Measurements from ENCODE around the gene TNP2.
A peak's percentile ranks its signal among the peaks of the same experiment; 100 is the strongest.

The TNP2 gene

DNA sequence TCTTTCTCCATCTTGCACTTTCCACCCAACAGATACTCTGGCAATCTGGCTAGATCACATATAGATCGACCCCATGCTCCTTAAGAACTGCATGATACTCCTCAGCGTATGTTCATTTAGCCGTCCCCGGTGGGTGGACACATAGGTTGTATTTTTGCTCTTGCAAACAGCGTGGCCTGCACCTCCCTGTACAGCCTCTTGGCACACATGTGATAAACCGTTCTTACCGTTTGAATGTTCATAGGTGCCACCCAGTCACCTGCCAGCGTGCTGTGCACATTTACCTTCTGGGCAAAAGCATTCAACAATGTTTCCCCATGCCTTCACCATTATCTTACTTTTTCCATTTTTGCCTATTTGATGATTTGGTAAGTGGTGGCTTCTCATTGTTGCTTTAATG is 6.2 kb downstream of the TNP2 start:
- intact Hi-C loops (cut with micrococcal nuclease) = no loop called here
- no peak overlapping the region for H3K27ac Mint-ChIP-seq
- H3K9me3 Mint-ChIP-seq = no peaks in the 10 kb centered on the region
- peaks cover 29% of the 10 kb centered on the region for H3K27me3 Mint-ChIP-seq
- no peaks in the 10 kb centered on the region for H3K36me3 Mint-ChIP-seq (ENCODE audit: low read depth)
- H3K4me1 Mint-ChIP-seq (ENCODE audit: low read depth) = peaks cover 54% of the 10 kb centered on the region
- H3K4me3 Mint-ChIP-seq = no peak overlapping the region

DNA sequence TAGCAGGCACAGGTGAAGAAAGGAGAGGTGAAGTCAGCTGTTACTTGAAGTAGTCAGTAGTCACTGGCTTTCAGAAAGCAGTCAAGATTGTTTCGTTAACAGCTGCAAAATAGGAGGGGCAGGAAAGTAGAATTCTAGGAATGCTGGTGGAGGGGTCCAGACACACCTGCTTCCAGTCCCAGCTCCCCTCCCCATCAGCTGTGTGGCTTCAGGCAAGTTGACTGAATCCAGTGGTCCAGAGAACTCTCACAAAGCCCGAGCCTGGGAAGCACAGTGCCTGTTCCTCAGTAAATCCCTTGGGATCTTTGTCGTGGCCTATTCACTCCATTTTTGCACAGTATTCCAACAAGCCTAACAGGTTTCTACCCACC is 8.5 kb downstream of the TNP2 start:
- H3K4me3 Mint-ChIP-seq = no peak overlapping the region
- peaks cover 61% of the 10 kb centered on the region for H3K4me1 Mint-ChIP-seq (ENCODE audit: low read depth)
- H3K36me3 Mint-ChIP-seq (ENCODE audit: low read depth) = peaks cover 7% of the 10 kb centered on the region
- intact Hi-C loops (cut with micrococcal nuclease) = no loop called here
- H3K27me3 Mint-ChIP-seq = peaks cover 23% of the 10 kb centered on the region
- no peaks in the 10 kb centered on the region for H3K9me3 Mint-ChIP-seq
- peak overlapping the region; percentile 69 for H3K27ac Mint-ChIP-seq

DNA sequence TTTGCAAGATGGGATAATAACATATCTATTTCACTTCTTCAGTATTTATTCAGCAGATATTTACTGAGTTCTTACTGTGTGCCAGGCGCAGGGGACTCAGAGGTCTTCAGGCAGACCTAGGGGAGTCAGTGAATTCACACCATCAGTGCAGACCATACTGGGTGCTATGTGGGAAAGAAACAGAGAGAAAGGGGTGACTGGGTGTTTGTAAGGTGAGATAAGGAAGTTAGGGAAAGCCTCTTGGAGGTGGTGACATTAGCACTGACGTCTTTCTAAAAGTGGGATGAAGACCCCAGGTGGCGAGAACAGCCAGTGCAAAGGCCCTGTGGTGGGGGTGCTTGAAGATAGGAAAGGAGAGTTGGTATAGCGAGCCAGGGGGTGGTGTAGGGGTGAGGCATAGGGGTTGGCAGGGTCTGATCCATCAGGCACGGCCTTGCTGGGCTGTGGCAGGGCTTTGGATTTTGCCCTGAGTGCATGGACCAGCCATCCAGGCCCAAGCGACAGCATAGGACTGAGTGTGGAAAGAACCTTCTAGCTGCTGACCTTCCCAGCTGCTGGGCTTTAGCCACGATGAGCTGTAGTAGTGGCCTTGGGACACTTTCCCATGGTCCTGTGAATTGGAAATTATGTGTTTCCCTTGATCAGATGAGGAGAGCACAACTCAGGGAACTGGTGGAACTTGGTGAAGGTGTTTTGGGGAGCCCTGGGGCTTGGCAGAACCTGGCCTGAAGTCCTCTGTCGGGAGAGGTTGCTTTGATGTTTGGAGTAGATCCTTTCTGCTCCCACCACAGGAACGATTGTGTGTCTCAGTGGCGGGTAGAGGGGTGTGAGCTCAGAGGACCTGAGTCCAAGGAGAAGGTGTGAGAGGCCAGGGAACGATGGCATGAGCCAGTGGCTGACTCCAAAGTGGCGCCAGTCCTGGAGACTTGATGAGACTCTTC is 9.2 kb downstream of the TNP2 start:
- H3K27ac Mint-ChIP-seq = peak overlapping the region; percentile 69
- H3K4me1 Mint-ChIP-seq (ENCODE audit: low read depth) = peaks cover 54% of the 10 kb centered on the region
- H3K36me3 Mint-ChIP-seq (ENCODE audit: low read depth) = peaks cover 13% of the 10 kb centered on the region
- peaks cover 23% of the 10 kb centered on the region for H3K27me3 Mint-ChIP-seq
- H3K4me3 Mint-ChIP-seq = no peak overlapping the region
- intact Hi-C loops (cut with micrococcal nuclease) = loop anchor here (5.0 to 10.0 kb wide), 2 partner anchors 37 to 125 kb away; no protein-coding TSS in a partner anchor
- H3K9me3 Mint-ChIP-seq = no peaks in the 10 kb centered on the region

DNA sequence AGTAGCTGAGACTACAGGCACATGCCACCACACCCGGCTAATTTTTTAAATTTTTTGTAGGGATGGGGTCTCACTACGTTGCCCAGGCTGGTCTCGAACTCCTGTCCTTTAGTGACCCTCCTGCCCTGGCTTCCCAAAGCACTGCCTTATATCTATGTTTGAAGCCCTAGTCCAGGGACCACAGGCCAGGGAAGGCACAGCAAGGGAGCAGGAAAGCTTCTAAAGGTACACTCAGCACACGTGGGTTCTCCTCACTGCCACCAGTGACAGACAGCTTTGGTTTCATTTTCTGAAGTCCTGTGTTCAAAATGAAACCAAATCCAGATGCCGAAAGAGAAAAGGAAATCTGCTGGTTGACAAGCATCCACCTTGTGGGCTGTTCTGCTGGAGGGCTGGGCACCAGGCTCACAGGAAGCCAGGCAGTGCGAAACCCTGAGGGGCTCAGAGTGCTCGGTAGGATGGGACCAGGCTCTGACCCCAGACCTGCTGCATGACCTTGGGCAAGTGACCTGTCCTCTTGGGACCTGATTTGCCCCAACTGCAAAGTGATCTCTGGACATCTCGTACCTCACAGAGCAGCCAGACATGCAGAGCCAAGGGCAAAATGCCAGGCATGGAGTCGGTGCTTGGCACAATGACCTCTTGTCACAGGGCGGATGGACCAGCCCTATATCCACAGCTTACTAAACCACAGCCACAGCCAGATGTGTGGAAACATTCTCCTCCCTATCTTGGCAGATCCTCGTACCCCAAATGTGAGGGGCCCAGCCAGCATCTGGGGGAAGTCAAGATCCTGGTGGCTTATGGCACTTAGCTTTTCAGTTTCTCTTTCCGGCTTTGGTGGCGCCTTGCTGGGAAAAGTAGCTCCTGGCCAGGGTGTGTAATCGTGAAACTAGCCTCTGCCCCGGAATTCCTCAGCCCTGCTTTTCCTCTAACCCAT is 10.3 kb downstream of the TNP2 start:
- Mint-ChIP-seq H3K4me3 (peak overlapping the region; percentile 2), H3K27ac (peak overlapping the region; percentile 69), H3K36me3 (ENCODE audit: low read depth) (peaks cover 24% of the 10 kb centered on the region), H3K4me1 (ENCODE audit: low read depth) (peaks cover 45% of the 10 kb centered on the region), H3K9me3 (no peaks in the 10 kb centered on the region), H3K27me3 (peaks cover 23% of the 10 kb centered on the region)
- intact Hi-C loops (cut with micrococcal nuclease) = loop anchor here (5.0 to 10.0 kb wide), 2 partner anchors 38 to 124 kb away; no protein-coding TSS in a partner anchor

DNA sequence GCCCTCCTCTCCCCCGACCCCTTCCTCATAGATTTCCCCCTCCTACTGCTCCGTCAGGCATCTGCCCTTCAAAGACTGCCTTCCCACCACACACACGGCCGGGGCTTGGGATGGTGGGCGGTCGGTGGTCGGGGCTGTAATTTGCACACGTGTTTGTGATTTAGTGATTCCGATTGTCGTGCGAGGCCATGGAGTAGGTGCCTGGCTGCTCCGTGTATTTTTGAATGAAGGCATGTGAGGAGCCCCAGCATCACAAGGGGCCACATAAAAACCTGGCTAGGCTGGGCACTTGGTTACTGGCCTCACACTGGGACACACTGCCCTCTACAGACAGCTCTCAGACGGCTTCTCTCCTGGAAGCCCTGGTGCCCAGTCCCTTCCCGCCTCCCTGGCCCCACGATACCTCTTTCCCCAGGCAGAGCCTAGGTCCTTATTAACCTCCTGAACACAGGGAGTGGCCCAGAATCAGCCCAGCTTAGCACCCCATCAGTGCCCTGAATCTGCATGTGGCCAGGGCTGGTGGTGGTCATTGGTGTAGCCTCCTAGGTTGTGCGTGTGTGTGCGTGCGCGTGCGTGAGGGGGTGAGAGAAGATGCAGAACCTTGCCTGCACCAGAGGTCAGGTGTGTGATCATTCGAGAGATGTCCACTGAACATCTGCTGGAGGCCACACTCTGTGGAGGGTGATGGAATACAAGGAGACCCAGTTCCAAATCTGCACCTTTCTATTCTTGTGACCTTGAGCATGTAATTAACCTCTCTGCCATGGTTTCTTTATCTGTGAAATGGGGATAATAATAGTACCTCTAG is 11.8 kb downstream of the TNP2 start:
- intact Hi-C loops (cut with micrococcal nuclease) = loop anchor here (1.0 to 10.0 kb wide), 4 partner anchors 40 to 123 kb away; no protein-coding TSS in a partner anchor
- Mint-ChIP-seq H3K27me3 (peaks cover 18% of the 10 kb centered on the region), H3K4me1 (ENCODE audit: low read depth) (peaks cover 46% of the 10 kb centered on the region), H3K27ac (peak overlapping the region; percentile 99), H3K9me3 (no peaks in the 10 kb centered on the region), H3K36me3 (ENCODE audit: low read depth) (peaks cover 39% of the 10 kb centered on the region), H3K4me3 (peak overlapping the region; percentile 99)

DNA sequence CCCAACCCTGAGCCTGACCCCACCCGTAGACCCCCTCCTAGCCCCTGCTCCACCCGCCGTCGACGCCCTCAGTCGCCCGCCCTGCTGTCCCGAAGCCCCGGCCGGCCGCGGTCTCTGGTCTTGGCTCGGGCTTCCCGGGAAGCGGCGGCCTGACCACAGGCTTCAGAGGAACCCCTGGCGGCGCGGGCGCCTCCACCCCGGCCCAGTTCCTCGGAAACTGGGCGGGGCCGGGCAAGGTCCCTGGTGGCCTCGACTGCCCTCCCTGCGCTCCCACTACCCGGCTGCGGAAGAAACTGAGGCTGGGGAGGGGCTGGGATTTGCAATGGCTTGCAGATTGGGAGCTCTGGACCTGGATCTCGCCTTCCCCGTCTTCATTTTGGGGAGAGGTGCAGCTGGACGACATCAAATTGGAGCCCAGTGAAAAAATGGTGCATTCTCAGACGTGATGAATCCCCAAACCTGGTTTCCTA is 12.4 kb downstream of the TNP2 start:
- intact Hi-C loops (cut with micrococcal nuclease) = loop anchor here (1.0 to 10.0 kb wide), 5 partner anchors 41 to 122 kb away; no protein-coding TSS in a partner anchor
- peak overlapping the region; percentile 99 for H3K4me3 Mint-ChIP-seq
- peaks cover 16% of the 10 kb centered on the region for H3K27me3 Mint-ChIP-seq
- no peaks in the 10 kb centered on the region for H3K9me3 Mint-ChIP-seq
- peaks cover 51% of the 10 kb centered on the region for H3K4me1 Mint-ChIP-seq (ENCODE audit: low read depth)
- H3K27ac Mint-ChIP-seq = peak overlapping the region; percentile 99
- H3K36me3 Mint-ChIP-seq (ENCODE audit: low read depth) = peaks cover 46% of the 10 kb centered on the region

DNA sequence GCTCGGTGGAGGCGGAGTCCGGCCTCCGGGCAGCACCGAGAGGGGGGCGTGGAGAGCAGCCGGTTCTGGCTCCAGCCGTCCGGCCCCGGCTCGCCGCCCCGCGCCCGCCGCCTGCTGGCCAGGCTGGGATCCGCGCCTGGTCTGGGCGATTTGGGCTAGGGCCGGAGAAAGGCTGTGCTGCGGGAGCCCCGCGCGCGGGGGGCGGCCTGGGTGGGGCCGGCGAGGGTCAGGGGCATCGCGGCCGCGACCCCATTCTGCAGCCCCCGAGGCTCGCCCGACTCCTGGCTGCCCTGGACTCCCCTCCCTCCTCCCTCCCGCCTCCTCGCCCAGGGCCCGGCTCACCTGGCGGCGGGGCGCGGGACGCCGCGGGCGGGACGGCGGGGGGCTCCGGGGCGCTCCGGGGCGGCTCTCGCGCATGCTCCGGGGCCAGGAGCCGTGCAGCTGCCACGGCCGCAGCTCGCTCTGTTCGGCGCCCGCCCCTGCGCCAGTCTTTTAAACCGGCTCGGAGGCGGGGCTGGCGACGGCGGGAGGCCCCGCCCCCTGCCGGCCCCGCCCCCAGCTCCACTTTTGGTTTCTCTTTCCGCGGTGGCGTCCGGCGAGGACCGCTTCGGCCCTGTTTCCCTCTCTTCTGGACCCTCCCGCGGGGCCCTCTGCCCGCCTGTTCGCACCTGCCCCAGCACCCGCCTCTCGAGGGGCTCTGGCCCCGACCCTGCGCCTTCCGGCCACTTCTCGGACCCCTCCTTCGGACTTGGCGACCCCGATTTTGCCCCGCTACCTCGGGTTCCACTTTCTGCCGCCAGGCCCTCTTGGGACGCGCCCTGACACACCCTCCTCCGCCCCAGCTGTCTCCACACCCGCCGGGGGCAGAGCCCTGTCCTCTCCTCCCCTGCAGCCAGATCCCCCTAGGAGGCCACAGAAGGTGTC is 13.1 kb downstream of the TNP2 start, which contains the start of gene SOCS1:
TSS of gene SOCS1 (minus strand) at position 468 of the 924 bp plus-strand sequence. CDS start 726 bp downstream, outside the sequence.
- Mint-ChIP-seq H3K4me3 (peak within 1 kb of the TSS; percentile 99), H3K27ac (peak within 1 kb of the TSS; percentile 99), H3K27me3 (peaks cover 11% of the 10 kb centered on the region), H3K4me1 (ENCODE audit: low read depth) (peaks cover 54% of the 10 kb centered on the region), H3K9me3 (no peaks in the 10 kb centered on the region), H3K36me3 (ENCODE audit: low read depth) (peaks cover 47% of the 10 kb centered on the region)
- intact Hi-C loops (cut with micrococcal nuclease) = loop anchor here (1.0 to 10.0 kb wide), 5 partner anchors 41 to 285 kb away; no protein-coding TSS in a partner anchor

DNA sequence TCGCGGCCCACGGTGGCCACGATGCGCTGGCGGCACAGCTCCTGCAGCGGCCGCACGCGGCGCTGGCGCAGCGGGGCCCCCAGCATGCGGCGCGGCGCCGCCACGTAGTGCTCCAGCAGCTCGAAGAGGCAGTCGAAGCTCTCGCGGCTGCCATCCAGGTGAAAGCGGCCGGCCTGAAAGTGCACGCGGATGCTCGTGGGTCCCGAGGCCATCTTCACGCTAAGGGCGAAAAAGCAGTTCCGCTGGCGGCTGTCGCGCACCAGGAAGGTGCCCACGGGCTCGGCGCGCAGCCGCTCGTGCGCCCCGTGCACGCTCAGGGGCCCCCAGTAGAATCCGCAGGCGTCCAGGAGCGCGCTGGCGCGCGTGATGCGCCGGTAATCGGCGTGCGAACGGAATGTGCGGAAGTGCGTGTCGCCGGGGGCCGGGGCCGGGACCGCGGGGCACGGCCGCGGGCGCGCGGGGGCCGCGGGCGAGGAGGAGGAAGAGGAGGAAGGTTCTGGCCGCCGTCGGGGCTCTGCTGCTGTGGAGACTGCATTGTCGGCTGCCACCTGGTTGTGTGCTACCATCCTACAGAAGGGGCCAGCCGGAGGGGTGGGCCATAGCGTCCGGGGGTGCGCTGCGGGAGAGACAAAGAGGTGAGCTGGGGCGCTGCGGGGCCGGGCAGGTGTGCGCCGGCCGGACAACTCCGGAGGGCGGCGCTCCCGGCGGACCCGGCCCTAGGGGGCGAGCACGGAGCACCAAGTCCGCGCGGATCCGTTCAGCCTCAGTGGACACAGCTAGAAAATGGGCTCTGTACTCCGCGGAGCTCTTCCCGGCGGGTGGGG is 14.0 kb downstream of the TNP2 start:
- H3K9me3 Mint-ChIP-seq = no peaks in the 10 kb centered on the region
- H3K27me3 Mint-ChIP-seq = peaks cover 6% of the 10 kb centered on the region
- intact Hi-C loops (cut with micrococcal nuclease) = loop anchor here (1.0 to 10.0 kb wide), 4 partner anchors 42 to 284 kb away; no protein-coding TSS in a partner anchor
- peaks cover 61% of the 10 kb centered on the region for H3K4me1 Mint-ChIP-seq (ENCODE audit: low read depth)
- H3K27ac Mint-ChIP-seq = peak overlapping the region; percentile 99
- H3K36me3 Mint-ChIP-seq (ENCODE audit: low read depth) = peaks cover 47% of the 10 kb centered on the region
- peak overlapping the region; percentile 92 for H3K4me3 Mint-ChIP-seq

DNA sequence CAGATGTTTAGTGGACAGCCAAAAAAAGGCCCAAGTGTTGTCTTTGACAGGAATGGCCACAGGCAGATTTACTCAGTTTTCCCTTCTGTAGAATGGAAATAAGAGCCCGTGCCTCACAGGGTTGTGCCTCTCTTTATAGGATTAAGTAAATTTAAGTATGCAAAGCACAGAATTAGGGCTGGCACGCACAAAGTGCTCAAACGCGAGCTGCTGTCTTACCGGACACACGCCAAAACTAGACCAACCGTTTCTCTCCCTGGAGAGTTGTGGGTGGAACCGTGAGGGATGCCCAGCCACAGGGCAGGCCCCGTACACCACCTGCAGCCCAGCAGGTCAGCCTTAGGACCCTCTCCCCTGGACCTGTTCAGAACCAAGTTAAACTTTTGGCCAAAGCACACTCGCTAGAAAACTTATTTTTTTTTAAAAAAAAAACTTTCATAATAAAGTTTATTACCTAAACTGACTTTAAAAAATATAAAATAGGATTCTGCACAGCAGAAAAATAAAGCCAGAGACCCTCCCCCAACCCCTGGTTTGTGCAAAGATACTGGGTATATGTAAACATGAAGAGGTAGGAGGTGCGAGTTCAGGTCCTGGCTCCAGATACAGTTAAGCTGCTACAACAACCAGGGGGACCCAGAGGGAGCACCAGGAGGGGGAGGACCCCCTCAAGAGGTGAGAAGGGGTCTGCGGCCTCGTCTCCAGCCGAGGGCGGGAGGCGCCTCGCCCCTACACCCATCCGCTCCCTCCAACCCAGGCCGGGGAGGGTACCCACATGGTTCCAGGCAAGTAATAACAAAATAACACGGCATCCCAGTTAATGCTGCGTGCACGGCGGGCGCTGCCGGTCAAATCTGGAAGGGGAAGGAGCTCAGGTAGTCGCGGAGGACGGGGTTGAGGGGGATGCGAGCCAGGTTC is 14.9 kb downstream of the TNP2 start:
- H3K9me3 Mint-ChIP-seq = no peaks in the 10 kb centered on the region
- H3K36me3 Mint-ChIP-seq (ENCODE audit: low read depth) = peaks cover 47% of the 10 kb centered on the region
- H3K27ac Mint-ChIP-seq = peak overlapping the region; percentile 99
- peak overlapping the region; percentile 92 for H3K4me3 Mint-ChIP-seq
- peaks cover 55% of the 10 kb centered on the region for H3K4me1 Mint-ChIP-seq (ENCODE audit: low read depth)
- intact Hi-C loops (cut with micrococcal nuclease) = loop anchor here (5.0 to 10.0 kb wide), 2 partner anchors 72 to 119 kb away; no protein-coding TSS in a partner anchor
- H3K27me3 Mint-ChIP-seq = no peaks in the 10 kb centered on the region

DNA sequence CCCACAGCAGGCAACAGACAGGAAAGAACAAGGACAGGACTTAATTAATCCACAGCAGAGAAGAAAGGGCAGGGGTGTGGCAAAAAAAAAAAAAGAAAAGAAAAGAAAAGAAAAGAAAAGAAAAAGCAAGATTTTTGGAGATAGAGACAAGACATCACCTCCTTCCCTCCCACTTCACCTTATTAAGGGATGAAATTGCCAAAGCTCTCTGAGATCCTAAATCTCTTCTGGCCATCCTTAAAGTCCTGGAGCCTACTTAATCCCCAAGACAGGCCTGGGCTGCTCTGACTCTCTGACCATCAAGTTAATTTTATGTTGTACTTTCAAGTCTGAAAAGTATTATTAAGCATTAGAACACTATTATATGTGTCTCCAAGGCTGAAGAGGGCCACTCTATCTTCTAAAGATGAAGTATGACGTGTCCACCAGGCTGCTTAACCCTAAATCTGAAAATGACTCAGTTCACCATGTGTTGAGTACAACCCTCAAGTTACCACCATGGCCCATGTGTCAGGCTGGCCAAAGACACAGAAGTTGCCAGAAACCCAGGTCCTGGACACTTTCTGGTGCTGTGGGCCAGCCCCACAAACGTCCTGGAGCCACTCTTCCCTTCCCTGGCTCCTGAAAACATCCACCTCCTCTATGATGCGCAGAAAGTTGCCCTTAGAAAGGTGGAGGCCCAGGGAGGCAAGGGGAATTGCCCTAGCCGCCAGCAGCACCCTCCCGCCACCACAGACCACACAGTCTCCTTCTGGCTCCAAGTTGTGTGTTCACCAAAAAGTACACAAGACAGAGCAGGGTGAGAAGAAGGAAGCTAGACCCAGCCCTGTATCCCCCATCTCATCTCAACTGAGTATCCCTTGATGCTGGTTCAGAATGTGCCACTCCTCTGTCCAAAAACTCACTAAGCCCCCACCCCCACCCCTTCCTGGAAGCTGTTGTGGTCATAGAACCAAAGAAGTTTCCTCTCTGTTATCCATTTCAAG is 15.8 kb downstream of the TNP2 start:
- Mint-ChIP-seq H3K27ac (peak overlapping the region; percentile 99), H3K4me1 (ENCODE audit: low read depth) (peaks cover 45% of the 10 kb centered on the region)

More for the DNA sequence above, 15.8 kb downstream of the TNP2 start:
- intact Hi-C loops (cut with micrococcal nuclease) = loop anchor here (5.0 to 10.0 kb wide), 2 partner anchors 71 to 119 kb away; no protein-coding TSS in a partner anchor
- no peaks in the 10 kb centered on the region for H3K9me3 Mint-ChIP-seq
- peak overlapping the region; percentile 92 for H3K4me3 Mint-ChIP-seq
- H3K27me3 Mint-ChIP-seq = no peaks in the 10 kb centered on the region
- peaks cover 47% of the 10 kb centered on the region for H3K36me3 Mint-ChIP-seq (ENCODE audit: low read depth)
